Caco-2 (cell line): ENCODE results near the gene GET3. TPM values are rescaled to one million over a fixed set of nuclear protein-coding genes. Genes with fewer than 3 reads are reported as not detected.

Experiments
- BruUV-seq: library from RNA; stranded (reverse); fragments of 400-500 nt; replicated peaks from 2 replicates; lab custom pipeline; 2021; lab: Mats Ljungman, UMichigan
- CTCF ChIA-PET: fragments of 300-600 bp; sonication (Branson Sonifier 250); formaldehyde crosslinking; loops from one replicate; lab custom pipeline; 2022; ENCODE audit warnings: antibody characterized with exemption; lab: Charles Lee
- POLR2A ChIA-PET: fragments of 300-600 bp; sonication (Branson Sonifier 250); formaldehyde crosslinking; loops from one replicate; lab custom pipeline; 2022; ENCODE audit warnings: antibody characterized with exemption; lab: Charles Lee
- DNase-seq, 2 experiments: peaks; one replicate each; pipeline versions ENCODE4 v3.0.0 to v3.0.0-alpha.2; 2020 to 2022
- H3K27me3 ChIP-seq: replicated peaks from 2 replicates; pipeline ENCODE4 v1.6.0; 2011; ENCODE audit warnings: low read length; ENCODE audit not compliant: control insufficient read depth, insufficient read depth
- H3K36me3 ChIP-seq: 2 replicates; pipeline ENCODE4 v1.5.1; 2011; ENCODE audit warnings: low read length; ENCODE audit not compliant: control insufficient read depth, insufficient read depth
- H3K4me1 ChIP-seq: fragments of 250-450 bp; sonication (Bioruptor Pico); 2 replicates; pipeline ENCODE4 v1.5.1; 2020; ENCODE audit warnings: mild to moderate bottlenecking
- H3K4me3 ChIP-seq: 2 replicates; pipeline ENCODE4 v1.5.1; 2011; ENCODE audit warnings: low read depth, mild to moderate bottlenecking, control low read depth, low read length
- H3K9me3 ChIP-seq: fragments of 250-450 bp; sonication (Bioruptor Pico); 2 replicates; pipeline ENCODE4 v1.5.1; 2020; ENCODE audit warnings: mild to moderate bottlenecking, moderate library complexity
- H3K27ac Mint-ChIP-seq: one replicate; pipeline ENCODE4 v1.8.0; 2022; ENCODE audit warnings: mixed read lengths; ENCODE audit not compliant: unreplicated experiment
- H3K27me3 Mint-ChIP-seq: one replicate; pipeline ENCODE4 v1.8.0; 2022; ENCODE audit warnings: mixed read lengths; ENCODE audit not compliant: insufficient read depth, unreplicated experiment
- H3K36me3 Mint-ChIP-seq: one replicate; pipeline ENCODE4 v1.8.0; 2022; ENCODE audit warnings: mild to moderate bottlenecking, mixed read lengths; ENCODE audit not compliant: insufficient read depth, unreplicated experiment
- H3K4me1 Mint-ChIP-seq: one replicate; pipeline ENCODE4 v1.8.0; 2022; ENCODE audit warnings: low read depth, mixed read lengths; ENCODE audit not compliant: unreplicated experiment
- H3K4me3 Mint-ChIP-seq: one replicate; pipeline ENCODE4 v1.8.0; 2022; ENCODE audit warnings: mild to moderate bottlenecking, moderate library complexity, mixed read lengths; ENCODE audit not compliant: unreplicated experiment
- H3K9me3 Mint-ChIP-seq: one replicate; pipeline ENCODE4 v1.8.0; 2022; ENCODE audit warnings: mixed read lengths; ENCODE audit not compliant: unreplicated experiment
- CTCF ChIP-seq, 2 experiments: fragments of 200-600 bp in 1 of 2; IDR thresholded peaks; 1 replicate in 1 of 2; 2 replicates in 1 of 2; pipeline versions ENCODE4 v1.5.1 to v1.8.0; 2011 to 2022; ENCODE audit warnings: antibody characterized with exemption in 1 of 2, control low read depth in 1 of 2, inconsistent platforms in 1 of 2, low read depth in 1 of 2, low read length in 1 of 2, mild to moderate bottlenecking in 1 of 2, moderate library complexity in 1 of 2; ENCODE audit not compliant: insufficient read depth in 1 of 2, severe bottlenecking in 1 of 2, unreplicated experiment in 1 of 2
- intact Hi-C: fragments of 100-400 bp; cut with micrococcal nuclease; formaldehyde crosslinking; loops from one replicate; pipeline ENCODE4 v1.10.0; 2022; ENCODE audit not compliant: unreplicated experiment
- total RNA-seq: library from RNA; stranded (reverse); gene quantifications from 2 replicates; pipeline ENCODE4 v1.2.3, GENCODE V29; 2022

GET3 gene
- total RNA-seq, 1 experiment from 2014 or later = 57.1 TPM

GRCh38 chr19:12767150-12767549 lies 29.9 kb downstream of the GET3 start:
- H3K4me3 ChIP-seq = no peak overlapping the region
- H3K36me3 ChIP-seq = peaks cover 2% of the 10 kb centered on the region
- DNase-seq = no peak
- CTCF ChIA-PET = interaction anchor here (0.6 kb wide), 1 partner anchor 26 kb away, joined by 3 read pairs; no protein-coding TSS in a partner anchor
- TF ChIP-seq CTCF (IDR thresholded peaks at IDR 0.05; ENCODE audit: insufficient read depth in 1 of 2, low read depth in 1 of 2, low read length in 1 of 2, severe bottlenecking in 1 of 2, unreplicated experiment in 1 of 2) = no peak
- POLR2A ChIA-PET = interaction anchor here (0.7 to 1.2 kb wide), 2 partner anchors 25 to 30 kb away, joined by 3 read pairs; partner anchors contain the start of genes GET3 and JUNB
- H3K9me3 ChIP-seq = no peaks in the 10 kb centered on the region
- H3K27me3 ChIP-seq = no peaks in the 10 kb centered on the region
- no peaks in the 10 kb centered on the region for H3K27me3 Mint-ChIP-seq
- H3K4me1 Mint-ChIP-seq = no peaks in the 10 kb centered on the region
- no peak overlapping the region for H3K4me3 Mint-ChIP-seq
- H3K4me1 ChIP-seq = no peaks in the 10 kb centered on the region
- peaks cover 37% of the 10 kb centered on the region for H3K36me3 Mint-ChIP-seq
- H3K9me3 Mint-ChIP-seq = no peaks in the 10 kb centered on the region
- intact Hi-C loops = no loop called here
- no TSS peak for BruUV-seq
- H3K27ac Mint-ChIP-seq = no peak overlapping the region

GRCh38 chr19:12767666-12768065 lies 30.4 kb downstream of the GET3 start:
- no peak for DNase-seq
- Histone ChIP-seq H3K27me3 (no peaks in the 10 kb centered on the region), H3K36me3 (peaks cover 2% of the 10 kb centered on the region), H3K4me1 (no peaks in the 10 kb centered on the region), H3K9me3 (no peaks in the 10 kb centered on the region), H3K4me3 (no peak overlapping the region)
- Mint-ChIP-seq H3K4me1 (no peaks in the 10 kb centered on the region), H3K4me3 (no peak overlapping the region), H3K36me3 (peaks cover 37% of the 10 kb centered on the region), H3K27ac (no peak overlapping the region), H3K27me3 (no peaks in the 10 kb centered on the region), H3K9me3 (no peaks in the 10 kb centered on the region)
- ChIA-PET POLR2A (interaction anchor here (1.2 kb wide), 1 partner anchor 24 kb away, joined by 3 read pairs; the partner anchor contains the start of gene JUNB), CTCF (interaction anchor here (0.6 kb wide), 1 partner anchor 25 kb away, joined by 3 read pairs; no protein-coding TSS in a partner anchor)
- TF ChIP-seq CTCF (IDR thresholded peaks at IDR 0.05; ENCODE audit: insufficient read depth in 1 of 2, low read depth in 1 of 2, low read length in 1 of 2, severe bottlenecking in 1 of 2, unreplicated experiment in 1 of 2) = no peak
- no TSS peak for BruUV-seq
- intact Hi-C loops = no loop called here

GRCh38 chr19:12769689-12770088 lies 32.4 kb downstream of the GET3 start:
- H3K9me3 Mint-ChIP-seq = no peaks in the 10 kb centered on the region
- H3K36me3 ChIP-seq = no peaks in the 10 kb centered on the region; the same call in none of the 2 replicates
- peaks cover 34% of the 10 kb centered on the region for H3K36me3 Mint-ChIP-seq
- H3K27me3 Mint-ChIP-seq = no peaks in the 10 kb centered on the region
- H3K9me3 ChIP-seq = no peaks in the 10 kb centered on the region
- intact Hi-C loops = no loop called here
- no peak for DNase-seq
- no TSS peak for BruUV-seq
- no peak overlapping the region for H3K27ac Mint-ChIP-seq
- CTCF ChIA-PET = no interaction called here
- TF ChIP-seq CTCF (IDR thresholded peaks at IDR 0.05; ENCODE audit: insufficient read depth in 1 of 2, low read depth in 1 of 2, low read length in 1 of 2, severe bottlenecking in 1 of 2, unreplicated experiment in 1 of 2) = no peak
- no peak overlapping the region for H3K4me3 ChIP-seq
- no peaks in the 10 kb centered on the region for H3K27me3 ChIP-seq
- peaks cover 4% of the 10 kb centered on the region for H3K4me1 ChIP-seq
- no peak overlapping the region for H3K4me3 Mint-ChIP-seq
- POLR2A ChIA-PET = no interaction called here
- H3K4me1 Mint-ChIP-seq = peaks cover 12% of the 10 kb centered on the region
